Thyroid gland (tissue), 4 donors: Measurements from ENCODE around the gene GRK1. TPM values are rescaled to one million over a fixed set of nuclear protein-coding genes. Genes with fewer than 3 reads are reported as not detected.

Experiments used
- DNase-seq, 2 donors: peaks; one replicate each; pipeline ENCODE4 v3.0.0-alpha.2; 2019
- H3K27ac ChIP-seq, 3 donors: fragments of 200-600 bp; sonication (generic); 1 replicate in 2 of 3; 2 replicates in 1 of 3; pipeline ENCODE4 v1.5.1; 2016 to 2019; ENCODE audit warnings: mild to moderate bottlenecking in 1 of 3, moderate library complexity in 1 of 3
- H3K27me3 ChIP-seq: fragments of 200-600 bp; sonication (generic); one replicate; pipeline ENCODE4 v1.5.1; 2019
- H3K36me3 ChIP-seq, 2 donors: fragments of 200-600 bp; sonication (generic); one replicate each; pipeline ENCODE4 v1.5.1; 2016 to 2019
- H3K4me1 ChIP-seq, 2 donors: fragments of 200-600 bp; sonication (generic); one replicate each; pipeline ENCODE4 v1.5.1; 2017 to 2019
- H3K4me3 ChIP-seq, 3 donors: fragments of 200-600 bp; sonication (generic); replicated peaks in 1 of 3; 1 replicate in 2 of 3; 2 replicates in 1 of 3; pipeline ENCODE4 v1.5.1; 2016; ENCODE audit warnings: mild to moderate bottlenecking in 1 of 3
- H3K9me3 ChIP-seq: fragments of 200-600 bp; sonication (generic); one replicate; pipeline ENCODE4 v1.5.1; 2017
- POLR2A ChIP-seq, 2 donors: fragments of 450-650 bp; IDR thresholded peaks; one replicate each; pipeline ENCODE4 v1.6.1; 2017; ENCODE audit warnings: antibody characterized with exemption in 2 of 2, mild to moderate bottlenecking in 2 of 2, moderate library complexity in 1 of 2
- WGBS, 2 donors: methylation state at CpG; one replicate each; pipeline ENCODE4 v1.1.5; 2017; 5-methylcytosine and 5-hydroxymethylcytosine counted together
- intact Hi-C: fragments of 100-400 bp; cut with DNase I; formaldehyde crosslinking; loops from one replicate; pipeline ENCODE4 v1.15.1; 2023
- total RNA-seq, 4 donors: library from RNA; depleted of rRNA; stranded (reverse); fragments of >200 nt; gene quantifications; one replicate each; pipeline ENCODE4 v1.2.3, GENCODE V29; 2016
- TF ChIP-seq, protein P1 (sequence below), 6 experiments: fragments of 200-600 bp in 3 of 6; fragments of 450-650 bp in 3 of 6; sonication (generic) in 3 of 6; IDR thresholded peaks; one replicate each; pipeline ENCODE4 v1.5.1; 2016 to 2019; ENCODE audit warnings: antibody characterized with exemption in 6 of 6, mild to moderate bottlenecking in 2 of 6, inconsistent platforms in 1 of 6, moderate library complexity in 1 of 6

The GRK1 gene
- total RNA-seq, 4 donors from 2014 or later: 2.0 to 17.9 (median 2.7) TPM

DNA sequence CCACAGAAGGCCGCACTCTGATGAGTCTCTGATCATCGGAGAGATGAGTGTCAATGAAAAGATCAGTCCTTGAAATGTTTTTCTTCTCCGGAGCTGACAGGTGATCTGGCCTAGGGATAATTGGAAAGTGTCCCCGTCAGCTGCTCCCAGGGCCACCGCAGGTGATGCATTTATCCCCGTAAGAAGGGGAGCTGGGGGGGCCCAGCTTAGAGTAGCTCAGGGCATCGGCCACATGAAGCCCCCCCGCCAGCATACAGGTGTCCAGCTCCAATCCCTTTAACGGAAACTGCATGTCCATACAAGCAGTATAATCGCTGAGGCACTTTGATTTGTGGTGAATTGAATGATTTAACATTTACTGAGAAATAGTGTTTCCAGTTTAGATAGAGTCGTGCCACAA lies 36.7 kb upstream of the GRK1 start:
- TF ChIP-seq, protein P1, sequence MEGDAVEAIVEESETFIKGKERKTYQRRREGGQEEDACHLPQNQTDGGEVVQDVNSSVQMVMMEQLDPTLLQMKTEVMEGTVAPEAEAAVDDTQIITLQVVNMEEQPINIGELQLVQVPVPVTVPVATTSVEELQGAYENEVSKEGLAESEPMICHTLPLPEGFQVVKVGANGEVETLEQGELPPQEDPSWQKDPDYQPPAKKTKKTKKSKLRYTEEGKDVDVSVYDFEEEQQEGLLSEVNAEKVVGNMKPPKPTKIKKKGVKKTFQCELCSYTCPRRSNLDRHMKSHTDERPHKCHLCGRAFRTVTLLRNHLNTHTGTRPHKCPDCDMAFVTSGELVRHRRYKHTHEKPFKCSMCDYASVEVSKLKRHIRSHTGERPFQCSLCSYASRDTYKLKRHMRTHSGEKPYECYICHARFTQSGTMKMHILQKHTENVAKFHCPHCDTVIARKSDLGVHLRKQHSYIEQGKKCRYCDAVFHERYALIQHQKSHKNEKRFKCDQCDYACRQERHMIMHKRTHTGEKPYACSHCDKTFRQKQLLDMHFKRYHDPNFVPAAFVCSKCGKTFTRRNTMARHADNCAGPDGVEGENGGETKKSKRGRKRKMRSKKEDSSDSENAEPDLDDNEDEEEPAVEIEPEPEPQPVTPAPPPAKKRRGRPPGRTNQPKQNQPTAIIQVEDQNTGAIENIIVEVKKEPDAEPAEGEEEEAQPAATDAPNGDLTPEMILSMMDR (IDR thresholded peaks at IDR 0.05): no peak
- TF ChIP-seq POLR2A (IDR thresholded peaks at IDR 0.05): no peak
- H3K27me3 ChIP-seq: no peaks in the 10 kb centered on the region
- 94 to 95% methylated on average over 11 of the region's 11 CpGs for WGBS, 2 donors
- no peaks in the 10 kb centered on the region for H3K9me3 ChIP-seq
- H3K4me3 ChIP-seq: no peak overlapping the region
- no peak for DNase-seq
- H3K4me1 ChIP-seq: no peaks in the 10 kb centered on the region
- H3K27ac ChIP-seq: no peak overlapping the region
- peaks cover 24 to 27% of the 10 kb centered on the region in 2 donors for H3K36me3 ChIP-seq
- intact Hi-C loops: no loop called here

DNA sequence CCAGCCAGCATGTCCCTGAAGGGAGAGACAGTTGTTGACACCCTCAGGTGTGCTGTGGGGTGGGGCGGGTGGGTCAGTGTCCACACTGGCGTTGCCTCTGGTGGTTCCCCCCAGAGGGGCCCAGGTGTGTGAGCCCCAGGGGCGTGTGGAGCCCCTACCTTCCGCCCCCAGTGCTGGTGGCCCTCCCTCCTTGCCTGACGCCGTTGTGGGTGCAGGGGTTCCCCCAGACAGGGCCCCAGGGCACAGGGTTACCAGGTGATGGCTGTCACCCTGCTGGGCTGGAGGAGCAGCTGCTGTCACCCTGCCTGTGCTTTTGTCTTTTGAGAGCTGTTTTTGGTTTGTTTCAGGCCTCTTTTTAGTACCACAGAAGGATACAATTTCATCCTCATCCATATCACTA lies 36.2 kb upstream of the GRK1 start:
- Histone ChIP-seq H3K9me3 (no peaks in the 10 kb centered on the region), H3K4me3 (no peak overlapping the region), H3K27ac (no peak overlapping the region), H3K4me1 (no peaks in the 10 kb centered on the region), H3K36me3 (peaks cover 29 to 33% of the 10 kb centered on the region in 2 donors), H3K27me3 (no peaks in the 10 kb centered on the region)
- DNase-seq: no peak
- WGBS, 2 donors: 89 to 92% methylated on average over 2 to 5 of the region's 6 CpGs
- TF ChIP-seq, protein P1 (IDR thresholded peaks at IDR 0.05): no peak
- intact Hi-C loops: no loop called here

DNA sequence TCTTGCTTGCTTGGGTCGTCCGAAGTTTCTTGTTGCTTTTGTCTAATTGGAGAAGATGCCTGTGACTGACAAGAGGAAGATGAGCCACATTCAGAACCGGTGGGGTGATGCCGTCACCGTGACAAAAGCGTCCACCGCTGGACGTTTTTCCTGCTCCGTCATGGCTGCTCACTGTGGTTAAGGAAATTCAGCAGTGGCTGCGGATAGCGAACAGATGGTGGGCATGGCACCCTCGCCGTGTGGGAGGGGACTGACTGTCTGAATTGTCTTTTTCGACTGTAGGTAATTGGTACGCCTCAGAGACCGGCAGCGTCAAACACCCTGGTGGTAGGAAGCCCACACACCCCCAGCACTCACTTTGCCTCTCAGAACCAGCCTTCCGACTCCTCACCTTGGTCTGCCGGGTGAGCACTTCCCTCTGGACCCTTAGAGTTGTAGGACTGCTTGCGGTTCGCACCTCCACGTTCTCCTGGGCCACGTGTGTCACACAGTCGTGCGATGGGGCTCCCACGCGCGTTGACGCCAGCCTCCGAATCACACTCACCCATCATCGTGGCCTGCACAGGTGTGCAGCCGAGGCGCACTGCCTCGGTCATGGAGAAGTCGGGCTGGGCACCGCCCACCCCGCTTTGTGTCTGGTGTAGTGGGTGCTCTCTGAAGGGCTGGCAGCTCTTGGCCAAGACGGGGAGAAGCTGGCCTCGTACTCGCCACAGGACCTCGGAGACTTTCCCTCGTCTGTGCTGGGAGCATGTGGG lies 35.5 kb upstream of the GRK1 start:
- TF ChIP-seq, protein P1 (IDR thresholded peaks at IDR 0.05): no peak
- TF ChIP-seq POLR2A (IDR thresholded peaks at IDR 0.05): no peak
- no peaks in the 10 kb centered on the region for H3K4me1 ChIP-seq
- H3K27ac ChIP-seq: no peak overlapping the region

DNA sequence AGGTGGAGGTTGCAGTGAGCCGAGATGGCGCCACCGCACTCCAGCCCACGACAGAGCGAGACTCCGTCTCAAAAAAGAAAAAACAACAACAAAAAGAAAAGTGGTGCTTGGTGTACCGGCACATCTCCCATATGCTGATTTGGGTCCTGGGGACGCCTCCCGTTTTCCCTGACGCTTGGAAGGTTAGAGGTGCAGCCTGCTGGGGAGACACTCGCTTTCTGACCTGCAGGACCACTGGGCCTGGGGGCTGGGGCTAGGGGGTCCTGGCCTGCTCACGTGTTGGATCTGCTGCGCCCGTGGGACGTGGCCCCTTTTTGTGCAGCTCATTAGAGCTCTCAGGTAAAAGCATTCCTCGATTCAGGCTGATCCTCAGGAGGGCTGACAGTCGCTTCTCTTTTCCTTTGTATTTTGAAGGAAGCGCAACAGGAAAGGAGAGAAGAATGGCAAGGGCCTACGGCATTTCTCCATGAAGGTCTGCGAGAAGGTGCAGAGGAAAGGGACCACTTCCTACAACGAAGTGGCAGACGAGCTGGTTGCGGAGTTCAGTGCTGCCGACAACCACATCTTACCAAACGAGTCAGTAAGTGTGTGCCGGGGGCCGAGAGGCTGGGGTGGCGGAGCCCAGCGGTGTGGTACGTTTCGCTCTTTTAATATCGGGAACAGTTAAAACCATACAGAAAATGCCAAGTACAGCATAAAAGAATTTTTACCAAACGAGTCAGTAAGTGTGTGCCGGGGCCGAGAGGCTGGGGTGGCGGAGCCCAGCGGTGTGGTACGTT lies 34.1 kb upstream of the GRK1 start:
- Histone ChIP-seq H3K4me1 (no peaks in the 10 kb centered on the region), H3K27ac (no peak overlapping the region), H3K36me3 (peaks cover 42 to 53% of the 10 kb centered on the region in 2 donors), H3K9me3 (no peaks in the 10 kb centered on the region), H3K4me3 (no peak overlapping the region), H3K27me3 (no peaks in the 10 kb centered on the region)
- DNase-seq: no peak
- TF ChIP-seq, protein P1 (IDR thresholded peaks at IDR 0.05): no peak
- no peak for TF ChIP-seq POLR2A (IDR thresholded peaks at IDR 0.05)
- WGBS, 2 donors: 95 to 96% methylated on average over 38 of the region's 38 CpGs
- intact Hi-C loops: no loop called here

More for the DNA sequence above, 35.5 kb upstream of the GRK1 start:
- WGBS, 2 donors: 96% methylated on average over 32 to 42 of the region's 42 CpGs
- Histone ChIP-seq H3K27me3 (no peaks in the 10 kb centered on the region), H3K9me3 (no peaks in the 10 kb centered on the region), H3K4me3 (no peak overlapping the region), H3K36me3 (peaks cover 34 to 40% of the 10 kb centered on the region in 2 donors)
- no peak for DNase-seq
- intact Hi-C loops: no loop called here

DNA sequence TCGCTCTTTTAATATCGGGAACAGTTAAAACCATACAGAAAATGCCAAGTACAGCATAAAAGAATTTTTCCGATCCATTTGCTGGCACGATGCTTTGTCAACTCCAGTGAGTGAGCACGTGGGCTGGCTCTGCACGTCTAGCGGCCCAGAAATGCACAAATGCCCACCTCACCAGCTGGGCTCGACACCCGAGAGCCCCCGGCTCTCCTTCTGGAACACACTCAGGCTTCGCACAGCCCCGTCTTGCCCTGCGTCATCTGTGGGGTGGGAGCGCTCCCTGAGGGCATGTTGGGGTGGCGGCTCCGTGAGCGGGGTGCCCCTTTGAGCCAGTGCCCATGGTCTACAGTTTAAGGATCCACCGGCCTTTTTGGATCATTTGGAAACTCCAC lies 33.5 kb upstream of the GRK1 start:
- Histone ChIP-seq H3K27me3 (no peaks in the 10 kb centered on the region), H3K36me3 (peaks cover 47 to 57% of the 10 kb centered on the region in 2 donors), H3K9me3 (no peaks in the 10 kb centered on the region), H3K4me1 (no peaks in the 10 kb centered on the region), H3K27ac (no peak overlapping the region), H3K4me3 (no peak overlapping the region)
- WGBS, 2 donors: 97 to 98% methylated on average over 18 of the region's 18 CpGs
- intact Hi-C loops: no loop called here
- no peak for TF ChIP-seq POLR2A (IDR thresholded peaks at IDR 0.05)
- TF ChIP-seq, protein P1 (IDR thresholded peaks at IDR 0.05): no peak
- no peak for DNase-seq
